Lower lobe of right lung (tissue), 2 donors: ENCODE measurements around the gene ISG15. TPM values are rescaled to one million over a fixed set of nuclear protein-coding genes. Genes with fewer than 3 reads are reported as not detected.
"Not testable (repeated sequence)": the region's sequence is repeated elsewhere in the genome, so short reads cannot be mapped to it uniquely, and the experiment has no call there.

Experiments used
- ATAC-seq, 2 donors: fragments of 200-7000 bp; cut with Tn5 transposase; one replicate each; pipeline ENCODE4 v1.9.1; 2020 to 2022; ENCODE audit warnings: mild to moderate bottlenecking in 2 of 2, moderate library complexity in 2 of 2
- DNase-seq: peaks from one replicate; pipeline ENCODE4 v3.0.0-alpha.2; 2020
- H3K27ac ChIP-seq: fragments of 200-600 bp; one replicate; pipeline ENCODE4 v1.8.0; 2022
- H3K27me3 ChIP-seq: fragments of 200-600 bp; one replicate; pipeline ENCODE4 v1.8.0; 2022; ENCODE audit warnings: low read depth
- H3K36me3 ChIP-seq: fragments of 200-600 bp; one replicate; pipeline ENCODE4 v1.8.0; 2022; ENCODE audit warnings: mild to moderate bottlenecking
- H3K4me1 ChIP-seq: fragments of 200-600 bp; one replicate; pipeline ENCODE4 v1.8.0; 2022
- H3K4me3 ChIP-seq: fragments of 200-600 bp; one replicate; pipeline ENCODE4 v1.8.0; 2022; ENCODE audit warnings: mild to moderate bottlenecking
- H3K9me3 ChIP-seq: fragments of 200-600 bp; one replicate; pipeline ENCODE4 v1.8.0; 2022
- CTCF ChIP-seq: fragments of 200-600 bp; IDR thresholded peaks from one replicate; pipeline ENCODE4 v1.8.0; 2022; ENCODE audit warnings: antibody characterized with exemption, mild to moderate bottlenecking
- intact Hi-C: fragments of 100-400 bp; cut with DNase I; formaldehyde crosslinking; loops from one replicate; pipeline ENCODE4 v1.11.0; 2022
- total RNA-seq: library from RNA; stranded (reverse); fragmentation: NEBNext Ultra II Directional; extraction: Animal tissue kit (Norgen Biotek cat#: 25700); gene quantifications from one replicate; pipeline ENCODE4 v1.2.1, GENCODE V29; 2021
- donor health status: DM: no; HTN: yes; CAD: no; lungs with severe emphysema.

Gene ISG15
- total RNA-seq, 1 donor from 2014 or later, result 76.9 TPM

- Histone ChIP-seq H3K4me3 (no peak overlapping the region), H3K36me3 (no peaks in the 10 kb centered on the region), H3K9me3 (no peaks in the 10 kb centered on the region), H3K27me3 (no peaks in the 10 kb centered on the region), H3K27ac (no peak overlapping the region), H3K4me1 (peaks cover 23% of the 10 kb centered on the region)
- intact Hi-C loops, result no loop called here
- ATAC-seq (no peak), DNase-seq (no peak)
- TF ChIP-seq CTCF, result no peak
These were observed 1.8 kb upstream of the ISG15 start for GRCh38 chr1:1011396-1011949.

DNA sequence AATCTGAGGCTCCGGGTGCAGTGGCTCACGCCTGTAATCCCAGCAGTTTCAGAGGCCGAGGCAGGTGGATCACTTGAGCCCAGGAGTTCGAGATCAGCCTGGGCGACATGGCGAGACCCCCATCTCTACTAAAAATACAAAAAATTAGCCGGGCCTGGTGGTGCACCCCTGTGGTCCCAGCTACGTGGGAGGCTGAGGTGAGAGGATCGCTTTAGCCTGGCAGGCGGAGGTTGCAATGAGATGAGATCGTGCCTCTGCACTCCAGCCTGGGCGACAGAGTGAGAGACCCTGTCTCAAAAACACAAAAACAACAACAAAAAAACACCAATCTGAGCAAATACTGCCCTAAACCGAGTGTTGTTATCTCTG lies 577 bp upstream of the ISG15 start:
- ATAC-seq, result peak in 1 of 2 donors; percentile 4
- peak overlapping the region; percentile 91 for H3K27ac ChIP-seq
- intact Hi-C loops, H3K27me3 ChIP-seq, H3K9me3 ChIP-seq, DNase-seq, H3K36me3 ChIP-seq: not testable (repeated sequence)
- peaks cover 23% of the 10 kb centered on the region for H3K4me1 ChIP-seq
- peak overlapping the region; percentile 64 for H3K4me3 ChIP-seq

GRCh38 chr1:1013922-1014648 lies 788 bp downstream of the ISG15 start:
- TF ChIP-seq CTCF, result no peak
- Histone ChIP-seq H3K27me3 (no peaks in the 10 kb centered on the region), H3K4me3 (peak overlapping the region; percentile 64), H3K27ac (peak overlapping the region; percentile 91), H3K4me1 (peaks cover 27% of the 10 kb centered on the region), H3K36me3 (no peaks in the 10 kb centered on the region), H3K9me3 (no peaks in the 10 kb centered on the region)
- DNase-seq, result no peak
- intact Hi-C loops, result no loop called here
- ATAC-seq, result peak; percentile 2 to 5

DNA sequence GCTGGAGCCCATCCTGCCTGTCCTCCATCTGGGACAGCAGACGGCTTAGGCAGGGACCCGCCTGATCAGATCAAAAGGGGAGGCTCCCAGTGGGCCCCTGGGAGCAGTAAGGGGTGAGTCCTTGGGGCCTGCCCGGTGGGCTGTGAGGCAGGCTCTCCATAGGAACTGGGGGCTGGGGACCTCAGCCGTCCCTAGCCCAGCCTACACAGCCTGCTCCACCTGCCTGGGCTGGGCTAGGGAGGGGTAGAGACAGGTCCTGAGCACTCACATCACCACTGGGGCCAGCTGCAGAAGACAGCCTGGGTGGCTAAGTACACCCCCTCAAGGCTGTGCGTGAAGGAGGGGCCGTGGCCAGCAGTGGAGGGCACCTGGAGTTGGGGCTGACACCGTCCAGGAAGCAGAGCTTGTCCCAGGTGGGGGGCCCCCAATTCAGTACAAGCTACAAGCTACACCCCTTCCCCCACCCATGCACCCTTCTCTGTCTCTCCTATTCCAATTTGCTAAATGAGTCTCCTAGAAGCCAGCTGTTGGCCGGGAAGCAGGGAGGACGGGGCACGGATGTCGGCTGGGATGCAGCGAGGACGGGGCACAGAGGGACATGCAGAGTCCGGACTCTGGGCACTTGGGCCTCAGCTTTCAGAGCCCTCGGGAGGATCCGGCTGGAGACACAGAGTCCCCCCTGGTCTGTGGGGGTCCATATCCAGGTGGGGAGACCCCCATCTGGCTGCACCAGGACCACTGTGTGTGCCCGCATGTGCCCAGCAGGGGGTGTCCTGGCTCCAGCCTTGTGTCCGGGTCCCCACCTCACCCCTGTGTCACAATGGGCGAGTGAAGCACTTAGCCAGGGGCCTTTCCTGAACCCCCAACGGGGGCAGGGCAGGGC lies 1.7 kb downstream of the ISG15 start:
- peaks cover 28% of the 10 kb centered on the region for H3K4me1 ChIP-seq
- no peak for DNase-seq
- H3K36me3 ChIP-seq, result no peaks in the 10 kb centered on the region
- TF ChIP-seq CTCF, result peak; percentile 37
- intact Hi-C loops, result no loop called here
- no peaks in the 10 kb centered on the region for H3K27me3 ChIP-seq
- no peaks in the 10 kb centered on the region for H3K9me3 ChIP-seq
- H3K27ac ChIP-seq, result peak overlapping the region; percentile 91
- peak overlapping the region; percentile 64 for H3K4me3 ChIP-seq
- no peak for ATAC-seq

- H3K4me3 ChIP-seq, H3K27me3 ChIP-seq, ATAC-seq, DNase-seq, H3K36me3 ChIP-seq, H3K27ac ChIP-seq, H3K9me3 ChIP-seq, intact Hi-C loops: not testable (repeated sequence)
- peaks cover 43% of the 10 kb centered on the region for H3K4me1 ChIP-seq
These were observed 4.4 kb downstream of the ISG15 start for GRCh38 chr1:1017397-1018320.

DNA sequence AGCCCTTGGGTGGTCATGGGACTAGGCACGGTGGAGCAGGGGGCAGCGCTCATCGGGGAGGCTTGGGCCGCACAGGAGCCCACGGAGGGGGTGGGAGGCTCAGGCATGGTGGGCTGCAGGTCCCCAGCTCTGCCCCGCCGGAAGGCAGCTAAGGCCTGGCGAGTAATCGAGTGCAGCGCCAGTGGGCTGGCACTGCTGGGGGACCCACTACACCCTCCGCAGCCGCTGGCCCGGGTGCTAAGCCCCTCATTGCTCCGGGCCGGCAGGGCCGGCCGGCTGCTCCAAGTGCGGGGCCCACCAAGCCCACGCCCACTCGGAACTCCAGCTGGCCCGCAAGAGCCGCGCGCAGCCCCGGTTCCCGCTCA lies 5.0 kb downstream of the ISG15 start:
- ATAC-seq, H3K36me3 ChIP-seq, H3K27me3 ChIP-seq, DNase-seq, H3K27ac ChIP-seq, H3K9me3 ChIP-seq, H3K4me3 ChIP-seq, intact Hi-C loops: not testable (repeated sequence)
- peaks cover 40% of the 10 kb centered on the region for H3K4me1 ChIP-seq
